Measurements from ENCODE around the gene PPP1R36.
"Not testable (repeated sequence)": the region's sequence is repeated elsewhere in the genome, so short reads cannot be mapped to it uniquely, and the experiment has no call there.

PPP1R36 gene

GRCh38 chr14:64522591-64523355 is 27.0 kb upstream of the PPP1R36 start:
- DNase-seq: no peak

- DNase-seq: no peak
Measured at GRCh38 chr14:64525354-64525753, 24.4 kb upstream of the PPP1R36 start.

GRCh38 chr14:64531567-64531966 is 18.2 kb upstream of the PPP1R36 start:
- no peak for DNase-seq

GRCh38 chr14:64536488-64537245 is 13.1 kb upstream of the PPP1R36 start:
- no peak for DNase-seq

DNA sequence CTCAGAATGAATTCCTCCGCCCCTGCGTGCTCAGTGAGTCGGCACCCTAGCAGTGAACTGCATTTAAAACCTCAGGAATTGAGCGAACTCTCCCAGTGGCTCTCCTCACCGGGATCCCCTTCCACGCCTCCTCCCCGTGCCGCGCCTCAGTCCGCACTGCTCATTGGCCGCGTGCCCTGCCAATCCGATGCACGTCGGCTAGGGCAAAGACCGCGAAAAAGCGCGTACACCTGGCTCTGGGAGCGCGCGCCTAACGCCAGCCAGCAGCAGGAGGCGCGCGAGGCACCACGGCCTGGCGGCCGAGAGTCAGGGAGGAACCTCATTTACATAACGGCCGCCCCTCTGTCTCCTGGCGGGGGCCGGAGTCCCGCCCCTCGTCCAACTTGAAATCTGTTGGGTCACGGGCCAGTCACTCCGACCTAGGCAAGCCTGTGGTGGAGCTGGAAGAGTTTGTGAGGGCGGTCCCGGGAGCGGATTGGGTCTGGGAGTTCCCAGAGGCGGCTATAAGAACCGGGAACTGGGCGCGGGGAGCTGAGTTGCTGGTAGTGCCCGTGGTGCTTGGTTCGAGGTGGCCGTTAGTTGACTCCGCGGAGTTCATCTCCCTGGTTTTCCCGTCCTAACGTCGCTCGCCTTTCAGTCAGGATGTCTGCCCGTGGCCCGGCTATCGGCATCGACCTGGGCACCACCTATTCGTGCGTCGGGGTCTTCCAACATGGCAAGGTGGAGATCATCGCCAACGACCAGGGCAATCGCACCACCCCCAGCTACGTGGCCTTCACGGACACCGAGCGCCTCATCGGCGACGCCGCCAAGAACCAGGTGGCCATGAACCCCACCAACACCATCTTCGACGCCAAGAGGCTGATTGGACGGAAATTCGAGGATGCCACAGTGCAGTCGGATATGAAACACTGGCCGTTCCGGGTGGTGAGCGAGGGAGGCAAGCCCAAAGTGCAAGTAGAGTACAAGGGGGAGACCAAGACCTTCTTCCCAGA is 9.3 kb upstream of the PPP1R36 start, which contains the start of gene HSPA2:
HSPA2 (plus strand) TSS at position 534 of the 995 bp plus-strand sequence; CDS start at position 643, 109 bp downstream.
- peak; percentile 100 for DNase-seq

DNA sequence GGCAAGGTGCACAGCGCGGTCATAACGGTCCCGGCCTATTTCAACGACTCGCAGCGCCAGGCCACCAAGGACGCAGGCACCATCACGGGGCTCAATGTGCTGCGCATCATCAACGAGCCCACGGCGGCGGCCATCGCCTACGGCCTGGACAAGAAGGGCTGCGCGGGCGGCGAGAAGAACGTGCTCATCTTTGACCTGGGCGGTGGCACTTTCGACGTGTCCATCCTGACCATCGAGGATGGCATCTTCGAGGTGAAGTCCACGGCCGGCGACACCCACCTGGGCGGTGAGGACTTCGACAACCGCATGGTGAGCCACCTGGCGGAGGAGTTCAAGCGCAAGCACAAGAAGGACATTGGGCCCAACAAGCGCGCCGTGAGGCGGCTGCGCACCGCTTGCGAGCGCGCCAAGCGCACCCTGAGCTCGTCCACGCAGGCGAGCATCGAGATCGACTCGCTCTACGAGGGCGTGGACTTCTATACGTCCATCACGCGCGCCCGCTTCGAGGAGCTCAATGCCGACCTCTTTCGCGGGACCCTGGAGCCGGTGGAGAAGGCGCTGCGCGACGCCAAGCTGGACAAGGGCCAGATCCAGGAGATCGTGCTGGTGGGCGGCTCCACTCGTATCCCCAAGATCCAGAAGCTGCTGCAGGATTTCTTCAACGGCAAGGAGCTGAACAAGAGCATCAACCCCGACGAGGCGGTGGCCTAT is 8.3 kb upstream of the PPP1R36 start:
- no peak for DNase-seq

DNA sequence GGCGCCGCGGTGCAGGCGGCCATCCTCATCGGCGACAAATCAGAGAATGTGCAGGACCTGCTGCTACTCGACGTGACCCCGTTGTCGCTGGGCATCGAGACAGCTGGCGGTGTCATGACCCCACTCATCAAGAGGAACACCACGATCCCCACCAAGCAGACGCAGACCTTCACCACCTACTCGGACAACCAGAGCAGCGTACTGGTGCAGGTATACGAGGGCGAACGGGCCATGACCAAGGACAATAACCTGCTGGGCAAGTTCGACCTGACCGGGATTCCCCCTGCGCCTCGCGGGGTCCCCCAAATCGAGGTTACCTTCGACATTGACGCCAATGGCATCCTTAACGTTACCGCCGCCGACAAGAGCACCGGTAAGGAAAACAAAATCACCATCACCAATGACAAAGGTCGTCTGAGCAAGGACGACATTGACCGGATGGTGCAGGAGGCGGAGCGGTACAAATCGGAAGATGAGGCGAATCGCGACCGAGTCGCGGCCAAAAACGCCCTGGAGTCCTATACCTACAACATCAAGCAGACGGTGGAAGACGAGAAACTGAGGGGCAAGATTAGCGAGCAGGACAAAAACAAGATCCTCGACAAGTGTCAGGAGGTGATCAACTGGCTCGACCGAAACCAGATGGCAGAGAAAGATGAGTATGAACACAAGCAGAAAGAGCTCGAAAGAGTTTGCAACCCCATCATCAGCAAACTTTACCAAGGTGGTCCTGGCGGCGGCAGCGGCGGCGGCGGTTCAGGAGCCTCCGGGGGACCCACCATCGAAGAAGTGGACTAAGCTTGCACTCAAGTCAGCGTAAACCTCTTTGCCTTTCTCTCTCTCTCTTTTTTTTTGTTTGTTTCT is 7.6 kb upstream of the PPP1R36 start:
- DNase-seq: no peak

GRCh38 chr14:64542836-64543201 is 6.9 kb upstream of the PPP1R36 start:
- no peak for DNase-seq

- DNase-seq: no peak
Measured at GRCh38 chr14:64544607-64545312, 5.0 kb upstream of the PPP1R36 start.

- no peak for DNase-seq
Measured at GRCh38 chr14:64549016-64549415, 745 bp upstream of the PPP1R36 start.

DNA sequence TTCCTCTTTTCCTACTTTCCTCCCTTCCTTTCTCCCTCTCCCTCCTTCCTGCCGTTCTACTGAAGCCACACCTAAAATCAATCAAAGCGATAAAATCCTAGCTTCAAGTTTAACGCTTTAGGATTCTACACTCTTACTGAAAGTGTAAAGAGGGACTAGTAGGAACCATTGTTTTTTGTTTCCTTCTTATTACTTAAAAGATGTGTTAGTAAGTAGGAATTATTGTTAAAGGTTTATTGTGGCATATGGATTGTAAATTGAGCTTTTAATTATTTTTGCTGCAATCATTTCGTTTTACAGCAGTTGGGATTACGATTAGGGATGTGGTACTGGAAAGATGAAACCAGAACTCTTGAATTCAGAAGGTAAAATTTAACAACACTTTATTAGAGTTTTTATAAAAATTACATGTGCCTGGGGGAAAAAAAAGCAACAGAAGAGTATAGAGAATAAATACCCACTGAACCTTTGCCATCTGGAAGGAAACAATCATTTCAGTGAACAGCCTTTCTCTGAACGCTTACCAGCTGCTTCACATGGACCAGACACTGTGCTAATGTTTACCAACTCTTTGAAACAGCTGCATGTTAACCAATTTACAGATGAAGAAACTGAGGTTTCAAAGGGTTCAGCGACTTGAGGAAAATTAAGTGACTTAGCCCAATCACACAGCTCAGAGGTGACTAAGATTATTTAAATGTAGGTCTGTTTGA is 1.0 kb downstream of the PPP1R36 start:
- no peak for DNase-seq

- DNase-seq: no peak
Measured at GRCh38 chr14:64554556-64554955, 4.8 kb downstream of the PPP1R36 start.

DNA sequence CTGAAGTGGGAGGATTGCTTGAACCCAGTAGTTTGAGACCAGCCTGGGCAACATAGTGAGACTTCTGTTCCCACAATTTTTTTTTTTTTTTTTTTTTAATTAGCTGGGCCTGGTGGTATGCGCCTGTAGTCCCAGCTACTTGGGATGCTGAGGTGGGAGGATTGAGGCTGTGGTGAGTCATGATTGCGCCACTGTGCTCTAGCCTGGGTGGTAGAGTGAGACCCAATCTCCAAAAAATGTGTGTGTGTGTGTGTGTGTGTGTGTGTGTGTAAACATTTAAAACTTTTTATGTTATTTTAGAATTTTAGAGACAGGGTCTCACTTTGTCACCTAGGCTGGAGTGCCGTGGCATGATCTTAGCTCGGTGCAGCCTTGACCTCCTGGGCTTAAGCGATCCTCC is 6.8 kb downstream of the PPP1R36 start:
- no peak for DNase-seq

GRCh38 chr14:64558216-64558615 is 8.5 kb downstream of the PPP1R36 start:
- DNase-seq: not testable (repeated sequence)

- no peak for DNase-seq
Measured at GRCh38 chr14:64561631-64562030, 11.9 kb downstream of the PPP1R36 start.

DNA sequence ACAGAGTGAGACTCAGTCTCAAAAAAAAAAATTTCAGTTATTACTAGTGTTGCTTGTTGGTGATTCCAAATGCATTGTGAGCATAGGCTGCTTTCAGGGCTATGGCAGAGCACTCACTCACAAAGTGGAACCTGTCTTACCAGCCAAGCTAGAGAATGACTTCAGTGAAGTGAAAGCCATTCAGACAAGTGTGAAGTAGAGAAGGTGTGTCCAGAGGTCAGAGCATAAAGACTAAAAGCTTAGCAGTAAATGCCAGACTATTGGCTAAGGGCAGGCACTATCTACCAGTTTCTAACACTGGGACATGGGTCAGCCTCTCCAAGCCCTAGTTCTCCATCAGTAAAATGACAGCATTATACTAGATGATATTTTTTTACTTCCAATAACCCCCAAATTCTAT is 12.7 kb downstream of the PPP1R36 start:
- DNase-seq: no peak

DNA sequence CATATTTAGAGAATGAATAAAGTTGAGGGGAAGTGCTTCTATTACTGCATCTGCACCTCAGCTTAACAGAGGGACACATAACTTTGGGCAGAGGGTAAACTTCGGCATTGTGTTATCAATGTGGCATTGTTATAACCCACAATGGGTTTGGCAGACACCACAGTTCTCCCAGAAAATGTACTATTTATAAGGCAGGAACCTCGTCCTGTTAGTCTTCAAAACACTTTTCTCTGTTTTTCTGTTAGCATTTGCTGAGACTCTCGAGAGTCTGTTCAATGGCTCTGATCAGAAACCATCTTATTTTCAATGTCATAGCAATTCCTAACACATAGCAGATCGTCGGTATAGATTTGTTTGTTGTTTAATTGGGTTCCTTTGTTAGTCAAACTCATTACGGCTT is 13.9 kb downstream of the PPP1R36 start:
- DNase-seq: no peak

- no peak for DNase-seq
Measured at GRCh38 chr14:64566651-64567122, 16.9 kb downstream of the PPP1R36 start.

DNA sequence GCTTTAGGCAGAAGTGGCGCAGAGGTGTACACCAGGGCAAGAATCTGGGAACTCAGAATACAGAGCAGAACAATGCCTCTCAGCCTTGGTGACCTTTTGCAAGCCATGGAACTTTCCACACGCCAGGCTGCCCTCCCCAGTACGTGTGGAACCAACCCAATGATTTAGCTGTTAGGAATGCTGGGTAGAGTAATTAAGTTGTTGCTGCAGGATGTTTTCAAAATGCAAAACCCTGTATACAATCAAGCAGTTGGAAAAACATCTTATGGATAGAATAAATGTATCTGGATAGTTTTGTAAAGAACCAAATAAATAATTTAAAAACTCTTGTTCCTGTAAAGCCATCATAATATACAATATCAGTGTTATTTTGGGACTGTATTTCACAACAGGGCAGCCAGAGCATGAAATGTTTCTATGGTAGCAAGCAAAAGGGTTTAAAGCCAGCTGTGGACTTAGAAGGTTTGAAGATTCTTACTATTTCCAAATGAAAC is 19.4 kb downstream of the PPP1R36 start:
- peak; percentile 61 for DNase-seq

GRCh38 chr14:64569646-64570045 is 19.9 kb downstream of the PPP1R36 start:
- DNase-seq: not testable (repeated sequence)
